Activated T-helper 17 cell treated with anti-CD3 and anti-CD28 coated beads, Interleukin-2, amount 50 U/mL, for 72 hours (primary cell): ENCODE data around the gene ACER3. TPM values are rescaled to one million over a fixed set of nuclear protein-coding genes. Genes with fewer than 3 reads are reported as not detected.
"Not testable (repeated sequence)": the region's sequence is repeated elsewhere in the genome, so short reads cannot be mapped to it uniquely, and the experiment has no call there.

Experiments
- ATAC-seq: fragments of 150-1000 bp; cut with Tn5 transposase; replicated peaks from 2 replicates; pipeline ENCODE4 v1.10.0; 2021; ENCODE audit warnings: mild to moderate bottlenecking, moderate library complexity
- H3K27ac Mint-ChIP-seq: one replicate; pipeline ENCODE4 v1.8.0; 2022; ENCODE audit warnings: mixed read lengths
- H3K27me3 Mint-ChIP-seq: one replicate; pipeline ENCODE4 v1.8.0; 2022; ENCODE audit warnings: mixed read lengths
- H3K36me3 Mint-ChIP-seq: one replicate; pipeline ENCODE4 v1.8.0; 2022; ENCODE audit warnings: low read depth, mild to moderate bottlenecking, mixed read lengths
- H3K4me1 Mint-ChIP-seq: one replicate; pipeline ENCODE4 v1.8.0; 2022; ENCODE audit warnings: mixed read lengths
- H3K4me3 Mint-ChIP-seq: one replicate; pipeline ENCODE4 v1.8.0; 2022; ENCODE audit warnings: mild to moderate bottlenecking, mixed read lengths
- H3K9me3 Mint-ChIP-seq: one replicate; pipeline ENCODE4 v1.8.0; 2022; ENCODE audit warnings: mixed read lengths
- total RNA-seq, 2 donors: library from RNA; stranded (reverse); gene quantifications; one replicate each; pipeline ENCODE4 v1.2.3, GENCODE V29; 2022

ACER3 gene
- total RNA-seq, 2 donors from 2014 or later, result 13.0 to 17.0 TPM

DNA sequence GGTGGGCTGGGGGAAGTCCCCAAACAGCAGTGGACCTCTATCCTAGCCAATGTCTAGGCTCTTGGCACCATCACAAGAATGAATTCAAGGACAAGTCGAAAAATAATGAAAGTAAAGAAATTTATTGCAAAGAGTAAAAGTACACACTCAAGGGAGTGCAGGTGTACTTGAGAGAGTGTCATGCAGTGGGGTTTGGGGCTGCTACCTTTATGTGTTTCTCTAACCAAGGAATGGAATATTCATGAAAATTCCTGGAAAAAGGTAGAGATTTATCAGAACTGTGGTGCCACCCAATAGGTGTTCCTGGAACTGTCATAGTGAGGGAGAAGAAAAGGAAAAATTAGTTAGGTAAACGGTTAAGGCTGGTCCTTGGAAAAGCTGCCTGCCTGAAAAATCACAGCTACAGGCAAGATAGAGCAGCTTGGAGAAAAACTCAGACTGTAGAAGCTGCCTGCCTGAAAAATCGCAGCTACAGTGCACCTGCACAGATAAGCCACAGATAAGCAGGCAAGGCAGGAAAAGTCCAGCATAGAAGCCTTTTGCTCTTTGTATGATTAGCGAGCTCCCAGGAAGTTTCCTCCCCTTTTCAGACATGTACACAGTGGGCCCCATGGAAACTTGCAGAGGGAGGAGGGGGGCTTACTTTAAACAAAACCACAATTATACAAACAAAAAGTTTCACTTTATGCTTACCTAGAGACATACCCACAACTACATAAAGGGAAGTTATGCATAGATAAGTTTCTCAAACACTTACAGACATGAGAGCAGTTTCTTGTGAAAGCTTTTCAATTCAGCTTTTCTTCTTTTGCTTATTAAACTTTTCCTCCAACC is 102.1 kb downstream of the ACER3 start:
- no peak for ATAC-seq
- H3K27me3 Mint-ChIP-seq, result no peaks in the 10 kb centered on the region
- H3K4me1 Mint-ChIP-seq, result no peaks in the 10 kb centered on the region
- H3K9me3 Mint-ChIP-seq, result peaks cover 5% of the 10 kb centered on the region
- no peak overlapping the region for H3K4me3 Mint-ChIP-seq
- peaks cover 5% of the 10 kb centered on the region for H3K36me3 Mint-ChIP-seq
- no peak overlapping the region for H3K27ac Mint-ChIP-seq

DNA sequence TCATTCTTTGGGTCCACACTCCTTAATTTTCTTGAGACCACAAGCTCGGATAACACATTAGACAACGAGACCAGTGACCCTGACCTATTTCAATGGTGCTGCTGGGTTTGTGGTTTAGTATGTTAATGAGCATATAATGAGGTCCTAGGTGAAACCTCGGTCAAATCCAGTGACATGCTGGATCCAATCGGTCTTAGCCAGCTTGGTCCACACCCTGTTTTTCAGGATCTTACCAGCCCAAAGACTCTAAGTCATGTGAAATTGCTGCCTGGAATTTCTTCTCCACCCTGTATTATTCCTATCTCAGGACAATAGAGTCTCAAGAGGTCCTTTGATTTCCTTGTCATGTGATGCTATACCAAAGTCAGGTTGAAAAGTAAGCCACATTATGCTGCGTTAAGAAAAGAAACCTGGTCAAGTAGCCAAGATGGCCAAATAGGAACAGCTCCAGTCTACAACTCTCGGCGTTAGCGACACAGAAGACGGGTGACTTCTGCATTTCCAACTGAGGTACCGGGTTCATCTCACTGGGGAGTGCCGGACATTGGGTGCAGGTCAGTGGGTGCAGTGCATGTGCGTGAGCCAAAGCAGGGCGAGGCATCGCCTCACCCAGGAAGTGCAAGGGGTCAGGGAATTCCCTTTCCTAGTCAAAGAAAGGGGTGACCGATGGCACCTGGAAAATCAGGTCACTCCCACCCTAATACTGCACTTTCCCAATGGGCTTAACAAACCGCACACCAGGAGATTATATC is 102.9 kb downstream of the ACER3 start:
- not testable (repeated sequence) for H3K9me3 Mint-ChIP-seq, H3K36me3 Mint-ChIP-seq, H3K27ac Mint-ChIP-seq, H3K4me1 Mint-ChIP-seq, H3K4me3 Mint-ChIP-seq, H3K27me3 Mint-ChIP-seq, ATAC-seq

DNA sequence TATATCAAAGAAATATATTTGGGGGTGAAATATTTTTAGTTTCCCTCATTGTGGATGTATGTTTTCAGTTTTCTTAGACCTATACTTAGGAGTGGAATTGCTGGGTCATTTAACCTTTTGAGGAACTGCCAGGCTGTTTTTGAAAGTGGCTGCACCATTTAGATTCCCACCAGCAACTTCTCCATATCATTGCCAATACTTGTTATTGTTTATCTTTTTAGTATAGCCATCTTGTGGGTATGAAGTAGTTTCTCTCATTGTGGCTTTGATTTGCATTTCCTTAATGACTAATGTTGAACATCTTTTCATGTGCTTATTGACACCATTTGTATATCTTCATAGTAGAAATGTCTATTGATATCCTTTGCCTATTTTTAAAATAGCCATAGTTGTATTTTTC is 111.3 kb downstream of the ACER3 start:
- ATAC-seq, result no peak
- H3K4me3 Mint-ChIP-seq, result no peak overlapping the region
- no peaks in the 10 kb centered on the region for H3K9me3 Mint-ChIP-seq
- no peaks in the 10 kb centered on the region for H3K36me3 Mint-ChIP-seq
- no peaks in the 10 kb centered on the region for H3K4me1 Mint-ChIP-seq
- no peaks in the 10 kb centered on the region for H3K27me3 Mint-ChIP-seq
- H3K27ac Mint-ChIP-seq, result no peak overlapping the region

DNA sequence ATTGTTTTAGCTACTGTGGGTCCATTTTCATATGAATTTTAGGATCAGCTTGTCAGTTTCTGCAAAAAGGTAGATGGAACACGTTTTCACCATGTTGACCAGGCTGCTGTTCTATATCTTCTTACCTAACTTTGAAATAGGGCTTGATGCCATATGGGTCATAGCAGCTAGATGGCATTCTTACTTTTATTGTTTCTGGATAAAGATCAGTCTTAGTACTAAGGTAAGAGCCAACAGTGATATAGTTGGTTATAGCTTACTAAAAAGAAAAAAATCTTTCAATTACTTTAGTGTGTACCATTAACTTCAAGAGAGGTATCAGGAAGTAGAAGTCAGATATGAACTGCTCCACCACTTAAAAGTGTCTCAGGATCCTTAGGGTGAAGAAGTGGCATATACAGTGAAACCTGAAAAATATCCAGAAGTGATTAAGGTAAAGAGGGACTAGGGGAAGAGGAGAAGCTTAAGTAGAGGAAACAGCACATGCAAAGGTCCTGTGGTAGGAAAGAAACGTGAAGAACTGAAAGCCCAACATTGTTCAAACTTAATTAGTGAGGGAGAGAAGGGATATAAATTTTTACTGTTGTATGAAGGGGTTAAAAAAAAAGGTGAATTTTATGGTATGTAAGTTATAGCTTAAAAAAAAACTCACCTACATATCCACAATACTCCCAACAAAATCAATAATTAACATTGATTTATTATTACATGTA is 113.6 kb downstream of the ACER3 start:
- Mint-ChIP-seq H3K4me1 (no peaks in the 10 kb centered on the region), H3K9me3 (no peaks in the 10 kb centered on the region), H3K27ac (no peak overlapping the region), H3K4me3 (no peak overlapping the region), H3K27me3 (no peaks in the 10 kb centered on the region), H3K36me3 (peaks cover 5% of the 10 kb centered on the region)
- ATAC-seq, result no peak

DNA sequence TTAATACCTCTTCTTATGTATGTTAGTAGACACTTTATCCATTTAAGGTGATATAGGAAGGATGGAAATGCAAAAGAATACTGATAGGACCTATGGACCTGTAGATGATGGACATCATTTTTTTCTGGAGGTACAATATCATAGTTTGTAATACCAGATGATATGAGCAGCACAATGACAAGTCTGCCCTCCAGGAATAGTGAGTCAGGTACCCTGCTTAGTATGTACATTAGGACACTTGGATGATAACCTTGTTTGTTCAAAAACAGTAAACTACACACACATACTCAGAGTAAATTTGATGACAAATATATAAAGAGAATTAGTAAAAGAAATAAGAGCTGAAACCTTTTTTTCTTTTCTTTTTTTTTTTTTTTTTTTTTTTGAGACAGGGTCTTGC is 114.8 kb downstream of the ACER3 start:
- peaks cover 5% of the 10 kb centered on the region for H3K36me3 Mint-ChIP-seq
- ATAC-seq, result no peak
- H3K4me3 Mint-ChIP-seq, result no peak overlapping the region
- no peak overlapping the region for H3K27ac Mint-ChIP-seq
- no peaks in the 10 kb centered on the region for H3K9me3 Mint-ChIP-seq
- no peaks in the 10 kb centered on the region for H3K27me3 Mint-ChIP-seq
- no peaks in the 10 kb centered on the region for H3K4me1 Mint-ChIP-seq

DNA sequence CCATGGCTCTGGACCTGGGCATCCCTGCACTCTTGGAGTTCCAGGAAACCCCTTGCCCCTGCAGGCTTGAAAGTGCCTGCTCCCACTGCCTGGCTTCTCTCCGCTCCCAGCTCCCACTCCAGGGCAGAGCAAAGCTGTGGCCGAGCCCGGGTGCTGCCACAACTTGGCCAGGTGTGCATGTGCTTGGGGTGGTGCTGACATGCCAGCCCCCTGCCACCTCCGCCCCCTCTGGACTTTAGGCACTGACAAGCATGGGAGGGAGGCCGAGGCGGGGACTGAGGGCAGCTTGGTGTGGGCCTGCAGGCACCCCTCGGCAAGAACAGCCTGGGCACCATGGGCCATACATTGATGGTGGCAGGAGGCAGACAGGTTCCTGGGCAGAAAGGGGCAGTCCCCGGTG is 117.1 kb downstream of the ACER3 start:
- Mint-ChIP-seq H3K4me1 (no peaks in the 10 kb centered on the region), H3K27ac (no peak overlapping the region), H3K4me3 (no peak overlapping the region), H3K36me3 (peaks cover 5% of the 10 kb centered on the region), H3K27me3 (no peaks in the 10 kb centered on the region), H3K9me3 (no peaks in the 10 kb centered on the region)
- ATAC-seq, result no peak

DNA sequence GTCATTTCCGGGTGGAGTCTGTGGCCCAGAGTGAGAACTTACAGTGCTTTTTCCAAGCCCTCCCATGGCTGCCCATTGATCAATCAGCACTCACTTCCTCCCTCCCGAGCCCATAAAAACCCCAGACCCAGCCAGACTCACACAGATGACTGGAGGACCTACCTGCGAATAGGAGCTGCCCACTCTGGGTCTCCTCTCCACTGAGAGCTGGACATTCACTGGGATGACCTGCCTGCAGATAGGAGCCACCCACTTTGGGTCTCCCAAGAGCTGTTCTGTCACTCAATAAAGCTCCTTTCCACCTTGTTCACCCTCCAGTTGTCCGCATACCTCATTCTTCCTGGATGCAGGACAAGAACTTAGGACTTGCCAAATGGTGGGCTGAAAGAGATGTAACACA is 117.5 kb downstream of the ACER3 start:
- peaks cover 5% of the 10 kb centered on the region for H3K36me3 Mint-ChIP-seq
- H3K4me1 Mint-ChIP-seq, result no peaks in the 10 kb centered on the region
- no peak for ATAC-seq

DNA sequence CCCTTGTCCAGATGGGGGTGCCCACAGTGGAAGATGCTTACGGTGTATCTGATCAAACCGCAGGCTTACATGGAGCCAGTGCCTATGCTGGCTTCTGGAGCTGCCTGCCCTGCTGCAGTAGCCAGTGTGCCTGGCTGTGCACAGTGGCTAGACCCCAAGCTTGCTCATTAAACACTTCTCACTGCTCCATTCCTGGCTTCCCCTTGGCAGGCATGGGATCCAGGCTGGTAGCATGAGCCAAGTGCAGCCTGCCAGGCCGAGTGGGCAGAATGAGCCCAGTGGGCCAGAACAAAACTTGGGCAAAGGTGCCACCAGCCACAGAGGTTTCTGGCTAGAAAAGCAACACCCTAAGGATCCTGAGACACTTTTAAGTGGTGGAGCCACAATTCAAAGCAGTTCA is 118.1 kb downstream of the ACER3 start:
- Mint-ChIP-seq H3K27me3 (no peaks in the 10 kb centered on the region), H3K9me3 (no peaks in the 10 kb centered on the region), H3K4me3 (no peak overlapping the region), H3K27ac (no peak overlapping the region), H3K4me1 (no peaks in the 10 kb centered on the region), H3K36me3 (peaks cover 5% of the 10 kb centered on the region)
- no peak for ATAC-seq

More for the DNA sequence above, 117.5 kb downstream of the ACER3 start:
- Mint-ChIP-seq H3K4me3 (no peak overlapping the region), H3K9me3 (no peaks in the 10 kb centered on the region), H3K27me3 (no peaks in the 10 kb centered on the region), H3K27ac (no peak overlapping the region)

DNA sequence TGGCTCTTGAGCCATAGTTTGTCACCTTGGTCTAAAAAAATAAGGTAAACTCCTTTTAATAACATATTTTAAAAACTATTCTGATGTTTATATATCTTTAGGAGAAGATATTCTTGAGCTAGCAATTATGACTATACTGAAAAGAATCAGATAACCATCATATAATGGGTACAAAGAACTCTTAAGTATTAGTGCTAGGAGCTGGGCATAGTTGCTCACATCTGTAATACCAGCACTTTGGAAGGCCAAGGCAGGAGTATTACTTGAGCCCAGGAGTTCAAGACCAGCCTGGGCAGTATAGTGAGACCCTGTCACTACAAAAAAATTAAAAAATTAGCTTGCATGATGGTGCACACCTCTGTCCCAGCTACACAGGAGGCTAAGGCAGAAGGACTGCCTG is 119.5 kb downstream of the ACER3 start:
- no peak for ATAC-seq
- Mint-ChIP-seq H3K4me3 (no peak overlapping the region), H3K36me3 (peaks cover 5% of the 10 kb centered on the region), H3K27ac (no peak overlapping the region), H3K4me1 (no peaks in the 10 kb centered on the region), H3K9me3 (no peaks in the 10 kb centered on the region), H3K27me3 (no peaks in the 10 kb centered on the region)

DNA sequence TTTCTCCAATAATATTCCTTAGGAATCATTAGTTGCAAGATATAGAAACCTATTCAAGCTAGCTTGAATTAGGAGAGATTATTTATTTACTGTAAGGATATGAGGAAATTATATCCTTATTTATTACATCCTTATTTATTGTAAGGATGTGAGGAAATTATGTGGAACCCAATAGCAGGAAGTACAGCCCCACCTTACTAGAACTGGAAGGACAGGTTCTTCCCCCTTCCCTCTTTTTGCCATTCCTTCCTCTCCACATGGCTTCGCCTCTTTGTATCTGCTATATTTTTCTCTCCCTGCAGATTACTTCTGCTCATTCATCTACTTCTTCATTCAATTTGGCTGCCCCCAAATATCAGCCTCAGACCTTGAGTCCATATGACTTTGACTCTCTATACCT is 124.0 kb downstream of the ACER3 start:
- no peaks in the 10 kb centered on the region for H3K4me1 Mint-ChIP-seq
- no peak overlapping the region for H3K4me3 Mint-ChIP-seq
- H3K36me3 Mint-ChIP-seq, result no peaks in the 10 kb centered on the region
- no peaks in the 10 kb centered on the region for H3K9me3 Mint-ChIP-seq
- no peak for ATAC-seq
- H3K27me3 Mint-ChIP-seq, result no peaks in the 10 kb centered on the region
- no peak overlapping the region for H3K27ac Mint-ChIP-seq

DNA sequence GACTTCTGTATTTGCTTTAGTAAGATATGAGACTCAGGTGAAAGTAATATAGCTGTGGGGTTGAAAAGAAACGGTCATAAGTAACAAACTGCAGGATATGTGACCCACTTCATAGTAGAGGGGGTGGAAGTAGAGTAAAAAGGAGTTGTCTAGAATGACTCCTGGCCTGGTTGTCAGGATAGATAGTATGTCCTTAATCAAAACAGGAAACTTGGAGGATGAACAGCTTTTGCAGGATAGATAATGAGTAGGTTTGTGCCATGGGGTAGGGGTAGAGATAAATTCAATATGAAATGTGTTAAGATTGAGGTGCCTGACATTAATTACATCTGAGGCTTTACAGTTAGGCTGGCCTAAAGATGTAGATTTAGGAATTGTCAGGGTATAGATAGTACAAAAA is 126.5 kb downstream of the ACER3 start:
- Mint-ChIP-seq H3K27ac (no peak overlapping the region), H3K27me3 (no peaks in the 10 kb centered on the region), H3K4me1 (no peaks in the 10 kb centered on the region), H3K36me3 (no peaks in the 10 kb centered on the region), H3K4me3 (no peak overlapping the region), H3K9me3 (no peaks in the 10 kb centered on the region)
- peak; percentile 14 for ATAC-seq

DNA sequence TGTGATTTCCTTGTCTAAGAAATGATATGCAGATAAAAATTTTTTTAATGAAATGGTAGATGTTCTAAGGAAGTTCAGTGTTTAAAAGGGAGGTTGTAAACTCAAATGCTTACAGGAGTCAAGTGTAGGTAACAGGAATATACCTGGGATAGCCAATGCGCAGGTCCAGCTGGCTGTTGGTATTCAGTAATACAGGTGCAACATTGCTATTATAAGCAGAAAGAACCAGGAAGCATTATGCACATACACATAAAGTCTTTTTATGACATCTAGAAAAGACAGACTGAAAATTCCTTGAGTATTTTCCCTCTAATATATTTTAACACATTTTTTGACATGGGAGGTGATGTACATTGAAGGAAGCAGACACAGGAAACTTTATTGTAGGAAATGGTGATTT is 129.9 kb downstream of the ACER3 start:
- no peak for ATAC-seq
- Mint-ChIP-seq H3K27me3 (no peaks in the 10 kb centered on the region), H3K4me1 (no peaks in the 10 kb centered on the region), H3K4me3 (no peak overlapping the region), H3K36me3 (no peaks in the 10 kb centered on the region), H3K9me3 (no peaks in the 10 kb centered on the region), H3K27ac (no peak overlapping the region)

DNA sequence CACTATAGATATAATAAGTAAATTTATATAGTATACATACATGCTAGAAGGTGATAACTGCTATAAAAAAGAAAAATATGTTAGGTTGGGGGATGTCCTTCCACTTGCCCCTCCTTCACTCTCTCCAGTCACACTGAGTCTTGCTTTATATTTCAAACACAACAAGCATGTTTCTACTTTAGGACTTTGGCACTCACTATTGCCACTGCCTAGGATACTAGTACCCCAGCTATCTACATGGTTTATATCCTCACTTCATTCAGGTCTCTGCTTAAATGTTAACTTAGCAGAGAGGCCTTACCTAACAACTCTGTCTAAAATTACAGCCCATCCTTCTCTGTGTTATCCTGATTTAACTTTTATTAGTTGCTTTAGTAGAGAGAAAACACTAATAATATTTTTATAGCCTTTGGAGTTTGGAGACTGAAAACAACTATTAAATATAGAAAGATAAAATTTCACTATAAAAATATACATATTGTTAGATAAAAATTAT is 134.4 kb downstream of the ACER3 start:
- no peaks in the 10 kb centered on the region for H3K27me3 Mint-ChIP-seq
- peaks cover 6% of the 10 kb centered on the region for H3K36me3 Mint-ChIP-seq
- no peaks in the 10 kb centered on the region for H3K9me3 Mint-ChIP-seq
- H3K4me3 Mint-ChIP-seq, result no peak overlapping the region
- ATAC-seq, result no peak
- H3K4me1 Mint-ChIP-seq, result no peaks in the 10 kb centered on the region
- H3K27ac Mint-ChIP-seq, result no peak overlapping the region

DNA sequence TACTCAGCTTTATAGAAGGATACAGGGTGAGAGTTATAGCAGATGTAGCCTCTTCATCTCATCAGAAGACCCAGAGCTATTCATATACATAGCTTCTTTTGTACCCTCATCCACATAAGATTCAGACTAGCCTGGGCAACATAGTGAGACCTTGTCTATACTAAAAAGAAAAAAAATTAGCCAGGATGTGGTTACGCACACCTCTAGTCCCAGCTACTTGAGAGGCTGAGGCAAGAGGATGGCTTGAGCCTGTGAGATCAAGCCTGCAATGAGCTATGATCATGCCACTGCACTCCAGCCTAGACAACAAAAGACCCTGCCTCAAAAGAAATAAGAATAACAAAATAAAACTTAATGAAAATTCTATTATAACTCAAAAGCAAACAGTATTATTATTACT is 136.8 kb downstream of the ACER3 start:
- ATAC-seq, result no peak
- Mint-ChIP-seq H3K4me3 (no peak overlapping the region), H3K4me1 (no peaks in the 10 kb centered on the region), H3K27ac (no peak overlapping the region), H3K9me3 (no peaks in the 10 kb centered on the region), H3K36me3 (peaks cover 6% of the 10 kb centered on the region), H3K27me3 (no peaks in the 10 kb centered on the region)

DNA sequence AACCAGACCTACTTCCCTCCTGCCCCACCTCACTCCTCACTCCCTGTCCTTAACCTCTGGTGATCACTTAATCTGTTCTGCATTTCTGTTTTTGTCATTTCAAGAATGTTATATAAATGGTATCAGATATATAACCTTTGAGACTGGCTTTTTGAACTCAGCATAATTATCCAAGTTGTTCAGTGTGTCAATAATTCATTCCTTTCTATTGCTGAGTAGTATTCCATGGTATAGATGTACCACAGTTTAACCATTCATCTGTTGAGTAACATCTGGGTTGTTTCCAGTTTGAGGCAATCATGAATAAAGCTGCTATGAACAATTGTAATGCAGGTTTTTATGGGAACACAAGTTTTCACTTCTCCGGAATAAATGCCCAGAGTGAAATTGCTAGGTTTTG is 138.9 kb downstream of the ACER3 start:
- no peak for ATAC-seq
- Mint-ChIP-seq H3K9me3 (no peaks in the 10 kb centered on the region), H3K27me3 (no peaks in the 10 kb centered on the region), H3K27ac (no peak overlapping the region), H3K4me1 (no peaks in the 10 kb centered on the region), H3K4me3 (no peak overlapping the region), H3K36me3 (peaks cover 6% of the 10 kb centered on the region)
